CD4-positive, alpha-beta T cell treated with Interleukin-21 for 1 hour (primary cell): Measurements from ENCODE around the gene ARHGEF40.
A peak's percentile ranks its signal among the peaks of the same experiment; 100 is the strongest.

ENCODE experiments used
- DNase-seq: peaks from one replicate; pipeline ENCODE4 v3.0.0-alpha.2; 2020

Gene ARHGEF40

DNA sequence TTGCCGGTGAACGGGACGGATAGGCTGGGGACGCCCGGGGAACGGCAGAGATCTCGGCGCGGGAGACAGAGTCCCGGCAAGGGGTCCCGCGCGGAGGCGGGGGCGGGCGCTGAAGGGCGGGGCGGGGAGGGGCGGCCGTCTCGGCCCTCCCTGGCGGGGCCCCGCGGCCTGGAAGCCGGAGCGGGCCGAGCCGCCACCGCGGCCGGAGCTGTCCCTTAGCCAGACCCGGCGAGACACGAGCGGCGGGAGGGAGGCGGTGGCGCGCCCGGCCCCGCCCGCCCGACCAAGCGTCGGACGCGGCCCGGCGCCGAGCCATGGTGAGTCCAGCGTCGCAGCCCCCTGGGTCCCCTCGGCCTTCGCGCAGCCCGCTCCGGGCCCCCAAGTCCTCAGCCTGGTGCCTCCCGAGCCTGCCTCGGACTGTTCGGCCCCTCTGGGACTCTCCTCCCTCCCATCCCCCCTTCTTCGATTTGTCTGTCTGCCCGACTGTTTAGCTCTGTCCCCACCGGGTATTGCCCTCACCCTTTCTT is at the start of gene ARHGEF40:
ARHGEF40 (plus strand) TSS at position 222 of the 527 bp plus-strand sequence; CDS start at position 315, 93 bp downstream.
- peak; percentile 46 for DNase-seq

DNA sequence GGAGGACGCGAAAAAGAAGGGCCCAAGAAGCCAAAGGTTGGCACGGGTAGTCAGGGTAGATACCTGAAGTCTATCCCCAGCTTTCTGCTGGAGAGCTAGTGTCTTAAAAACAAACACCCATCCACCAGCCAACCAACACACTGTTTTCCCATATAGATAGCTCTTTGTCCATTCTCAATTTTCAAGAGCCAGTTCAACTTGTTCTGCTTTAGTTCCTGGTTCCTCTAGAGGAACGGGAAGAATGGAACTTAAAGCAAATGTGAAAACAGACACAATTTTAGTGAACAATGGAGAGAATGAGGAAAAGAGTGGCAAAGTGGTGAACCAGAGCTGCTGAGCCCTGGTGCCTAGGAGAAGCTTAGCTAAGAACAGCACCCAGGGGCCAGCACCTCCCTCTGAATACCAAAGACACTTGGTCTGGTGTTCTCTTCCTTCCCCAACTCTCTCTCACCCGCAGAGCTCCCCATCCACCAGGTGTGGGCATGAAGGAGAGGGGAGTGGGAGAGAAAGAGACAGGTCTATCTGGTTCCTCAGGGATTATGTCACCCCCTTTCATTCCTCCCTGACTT is 49.0 kb upstream of the ARHGEF40 start:
- DNase-seq, result no peak

DNA sequence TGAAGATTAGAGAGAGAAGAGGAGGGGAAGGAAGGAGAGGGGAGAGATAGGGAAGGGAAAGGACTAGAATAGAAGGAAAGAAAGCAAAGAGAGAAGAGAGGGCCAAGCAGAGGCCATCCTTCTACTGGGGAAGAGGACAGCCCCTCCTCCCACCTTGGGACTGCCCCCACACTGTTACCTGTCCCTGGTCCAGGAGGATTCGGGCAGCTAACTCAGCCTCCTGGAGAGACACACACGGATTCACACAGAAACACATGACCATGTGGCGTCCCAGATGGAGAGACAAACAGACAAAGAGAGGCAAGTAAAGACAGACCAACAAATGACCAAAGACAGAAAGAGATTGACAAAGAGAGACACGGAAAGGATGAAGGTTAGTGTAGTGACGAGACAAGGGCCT is 47.4 kb upstream of the ARHGEF40 start:
- DNase-seq, result no peak

DNA sequence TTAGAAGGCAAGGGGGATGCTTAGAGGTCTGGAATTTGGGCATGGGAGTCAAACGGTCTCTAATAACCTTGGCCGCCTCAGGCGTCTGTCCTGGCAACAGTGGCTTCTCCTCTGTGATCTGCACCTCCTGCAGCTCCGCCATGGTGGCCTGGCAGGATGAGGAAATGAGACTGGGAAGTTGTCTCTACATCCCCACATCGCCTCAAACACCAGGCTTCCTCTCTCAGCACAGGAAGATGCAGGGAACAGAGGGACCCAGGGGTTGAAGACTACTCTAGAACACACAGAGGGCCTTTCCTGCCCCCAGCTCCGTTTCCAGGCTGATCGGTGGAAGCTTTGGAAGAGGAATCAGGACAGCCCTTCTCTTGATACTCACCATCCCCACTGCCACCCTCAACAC is 46.9 kb upstream of the ARHGEF40 start:
- DNase-seq, result no peak

DNA sequence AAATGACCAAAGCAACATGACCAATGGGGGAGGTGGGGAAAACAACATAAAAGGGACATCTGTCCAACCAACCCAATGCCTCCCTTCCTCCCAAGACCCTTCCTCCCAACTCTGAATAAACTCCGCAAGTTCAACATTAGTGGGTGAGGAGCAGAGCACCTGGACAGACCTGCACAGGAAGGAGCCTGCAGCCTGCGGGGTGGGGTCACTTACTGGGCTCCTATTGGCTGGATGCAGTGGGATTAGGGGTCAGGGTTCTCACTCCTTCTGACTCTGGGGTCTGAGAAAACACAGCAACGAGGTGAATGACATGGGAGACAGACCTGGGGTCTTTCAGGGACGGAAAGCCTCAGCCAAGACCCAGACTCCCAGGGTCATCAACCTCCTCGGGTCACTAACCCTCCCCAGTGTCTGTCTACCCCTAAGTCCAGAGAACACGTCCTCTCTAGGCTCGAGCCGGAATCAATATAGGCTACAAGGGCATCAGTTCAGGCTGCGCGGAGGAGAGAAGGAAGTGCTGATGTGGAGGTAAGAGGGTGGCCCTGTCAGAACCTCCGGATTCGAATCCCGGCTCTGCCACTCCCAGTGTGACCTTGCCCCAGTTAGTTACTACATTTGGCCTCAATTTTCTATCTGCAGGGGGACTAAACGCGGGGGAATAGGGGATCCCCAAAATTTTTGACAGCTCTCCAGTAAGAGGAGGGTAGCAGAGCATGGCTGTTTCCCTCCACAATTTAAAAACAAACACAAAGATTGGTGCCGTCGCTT is 46.1 kb upstream of the ARHGEF40 start:
- peak; percentile 12 for DNase-seq

DNA sequence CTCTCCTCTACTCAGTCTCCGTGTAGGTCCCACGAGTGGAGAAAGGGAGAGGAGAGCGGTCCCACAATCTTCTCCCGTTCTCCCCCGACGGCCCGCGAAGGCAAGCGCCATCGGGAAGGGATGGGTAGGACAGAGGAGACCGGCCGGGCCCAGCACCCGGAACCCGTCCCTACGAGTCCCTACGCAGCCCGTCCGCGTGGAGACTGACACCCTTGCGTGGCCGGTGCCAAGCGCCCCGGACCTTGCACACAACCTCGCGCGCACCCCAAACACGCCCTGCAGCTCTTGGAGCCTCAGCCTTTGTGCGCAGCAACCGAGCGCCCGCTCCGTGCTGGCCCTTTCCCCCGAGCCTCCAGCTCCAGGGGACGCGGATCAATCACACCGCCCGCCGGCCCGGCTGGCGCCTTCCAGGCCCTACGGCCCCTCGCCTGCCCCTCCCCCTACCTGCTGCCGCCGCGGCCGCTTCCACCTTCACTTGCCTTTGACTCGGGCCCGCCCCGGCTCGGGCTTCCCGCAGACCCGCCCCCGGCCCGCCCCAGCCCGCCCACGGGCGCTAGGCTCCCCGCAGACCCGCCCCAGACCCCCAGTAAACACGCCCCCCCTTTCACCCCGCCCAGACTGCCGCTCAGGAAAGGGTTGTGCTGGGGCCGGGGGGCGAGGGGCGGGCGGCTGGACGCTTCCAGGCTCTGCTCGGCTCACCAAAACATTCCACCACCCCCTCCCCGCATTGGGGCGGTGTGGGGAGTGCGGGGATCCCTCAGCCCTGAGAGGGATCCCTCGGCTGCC is 45.3 kb upstream of the ARHGEF40 start, which contains the start of gene NDRG2:
NDRG2 (minus strand) TSS at position 477 of the 786 bp plus-strand sequence. CDS start 1,746 bp downstream, outside the sequence.
- DNase-seq, result peak; percentile 84

DNA sequence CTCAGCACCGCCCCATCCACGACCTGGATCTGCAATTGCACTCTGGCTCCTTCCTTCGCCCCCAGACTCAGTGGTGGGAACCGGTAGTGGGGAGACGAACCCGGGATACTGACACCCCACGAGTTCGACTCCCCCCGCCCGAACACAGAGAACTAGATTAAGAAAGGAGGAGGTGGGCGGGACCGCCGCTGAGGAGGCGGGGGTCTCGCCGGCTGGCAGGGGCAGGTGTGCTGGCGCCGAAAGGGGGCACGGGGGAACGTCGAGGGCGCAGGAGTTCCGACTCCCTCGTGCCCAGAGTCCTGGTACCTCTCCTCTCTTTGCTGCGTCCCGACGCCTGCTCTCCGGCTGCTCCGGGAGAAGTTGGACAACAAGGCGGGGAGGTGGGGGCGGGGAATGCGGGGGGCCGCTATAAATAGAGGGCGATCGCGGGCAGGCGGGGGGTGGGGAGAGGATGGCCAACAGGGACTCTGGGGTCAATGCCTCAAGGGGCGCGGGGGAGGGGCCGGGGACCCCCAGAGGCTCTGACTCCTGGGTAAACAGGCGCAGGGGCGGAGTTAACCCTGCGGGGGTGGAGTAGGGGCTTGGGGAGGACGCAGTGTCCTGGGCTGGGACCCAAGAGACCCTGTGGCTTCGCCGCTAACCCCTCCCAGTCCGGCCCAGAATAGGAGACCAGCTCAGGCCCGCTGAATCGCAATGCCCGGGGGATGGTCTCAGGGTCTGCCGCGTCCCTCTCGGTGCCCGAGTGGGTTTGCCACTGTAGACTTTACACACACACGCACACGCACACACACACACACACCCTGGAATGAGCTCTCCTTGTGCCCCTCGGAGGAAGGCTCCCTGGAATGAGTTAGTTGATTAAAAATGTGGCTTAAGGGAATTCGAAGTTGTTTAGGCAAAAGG is 44.5 kb upstream of the ARHGEF40 start:
- no peak for DNase-seq

DNA sequence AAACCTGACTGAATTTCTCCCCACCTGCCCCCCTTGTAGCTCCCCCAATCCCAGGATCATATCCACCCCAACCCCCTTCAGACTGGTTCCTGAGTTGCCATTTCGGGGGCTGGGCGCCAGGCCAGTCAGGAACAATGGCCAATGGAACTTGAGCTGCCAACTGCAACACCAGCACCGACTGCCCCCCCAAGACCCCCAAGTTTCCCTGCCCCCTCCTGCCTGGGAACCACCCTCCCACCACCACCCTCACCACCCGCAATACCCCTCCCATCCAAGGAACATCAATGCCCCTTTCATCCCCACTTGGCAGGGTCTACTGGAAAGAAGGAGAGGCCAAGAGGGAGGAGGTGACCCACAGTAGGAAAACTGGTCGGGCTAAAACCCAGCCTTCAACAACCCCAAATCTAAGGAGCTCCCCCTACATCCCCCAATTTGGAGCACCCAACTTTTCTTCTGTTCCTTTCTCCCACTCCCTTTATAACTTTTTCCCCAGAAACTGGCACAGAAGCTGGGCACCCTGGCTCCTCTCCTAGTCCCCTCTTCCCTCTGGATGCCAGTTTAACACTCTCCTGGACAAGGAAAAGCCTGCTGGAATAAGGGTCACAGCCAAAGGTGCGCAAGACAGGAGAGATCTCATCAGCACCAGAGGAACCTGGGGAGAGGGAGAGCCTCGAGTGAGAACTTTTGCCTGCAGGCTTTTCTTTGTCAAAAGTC is 43.7 kb upstream of the ARHGEF40 start:
- DNase-seq, result no peak

DNA sequence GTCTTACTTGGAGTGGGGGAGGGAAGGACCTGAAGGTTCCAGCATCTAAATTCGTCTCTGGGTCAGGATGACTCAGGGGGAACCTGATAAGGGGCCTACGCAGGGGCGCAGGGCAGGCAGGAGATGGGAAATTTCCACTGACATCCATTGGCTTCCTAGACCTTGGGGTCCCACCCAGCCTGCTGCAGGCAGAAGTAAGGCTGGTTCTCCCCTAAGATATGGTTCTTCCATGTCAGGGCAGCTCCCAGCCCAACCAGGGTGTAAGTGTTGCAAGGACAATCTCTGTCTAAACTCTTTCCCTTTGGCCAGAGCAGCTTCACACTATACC is 43.2 kb upstream of the ARHGEF40 start:
- DNase-seq, result no peak

DNA sequence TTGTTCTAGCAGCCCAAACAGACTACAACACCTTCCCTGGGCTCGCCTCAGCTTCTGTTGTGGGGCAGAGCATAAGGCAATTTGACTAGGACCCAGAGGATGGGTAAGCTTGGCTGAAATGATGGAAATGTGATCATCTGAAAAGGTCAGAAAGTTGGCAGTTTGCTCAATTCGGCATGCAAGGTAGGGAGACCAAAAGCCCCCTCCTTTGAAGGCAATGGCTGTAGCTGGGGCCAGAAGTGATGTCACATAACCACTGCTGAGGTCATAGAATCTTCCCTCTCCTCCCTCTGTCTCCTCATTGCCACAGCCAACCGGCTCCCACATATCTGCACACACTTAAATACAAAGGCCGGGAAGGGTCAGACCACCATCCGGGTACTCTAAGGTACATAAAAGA is 40.2 kb upstream of the ARHGEF40 start, which contains the start of gene TPPP2:
TPPP2 (plus strand) TSS at position 301 of the 400 bp plus-strand sequence. CDS start 365 bp downstream, outside the sequence.
- no peak for DNase-seq

DNA sequence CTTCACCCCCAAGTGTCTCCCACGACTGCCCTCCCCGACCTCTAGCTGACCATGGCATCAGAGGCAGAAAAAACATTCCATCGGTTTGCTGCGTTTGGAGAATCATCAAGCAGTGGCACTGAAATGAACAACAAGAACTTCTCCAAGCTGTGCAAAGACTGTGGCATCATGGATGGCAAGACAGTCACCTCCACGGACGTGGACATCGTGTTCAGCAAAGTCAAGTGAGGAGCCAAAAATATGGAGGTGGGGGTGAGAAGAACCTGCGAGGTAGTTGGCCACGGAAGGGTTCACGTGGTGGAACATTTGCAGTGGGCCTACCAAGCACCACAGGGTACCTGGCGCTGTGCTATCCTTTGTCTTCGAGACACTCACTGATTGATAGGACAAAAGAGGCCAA is 39.6 kb upstream of the ARHGEF40 start:
- no peak for DNase-seq

DNA sequence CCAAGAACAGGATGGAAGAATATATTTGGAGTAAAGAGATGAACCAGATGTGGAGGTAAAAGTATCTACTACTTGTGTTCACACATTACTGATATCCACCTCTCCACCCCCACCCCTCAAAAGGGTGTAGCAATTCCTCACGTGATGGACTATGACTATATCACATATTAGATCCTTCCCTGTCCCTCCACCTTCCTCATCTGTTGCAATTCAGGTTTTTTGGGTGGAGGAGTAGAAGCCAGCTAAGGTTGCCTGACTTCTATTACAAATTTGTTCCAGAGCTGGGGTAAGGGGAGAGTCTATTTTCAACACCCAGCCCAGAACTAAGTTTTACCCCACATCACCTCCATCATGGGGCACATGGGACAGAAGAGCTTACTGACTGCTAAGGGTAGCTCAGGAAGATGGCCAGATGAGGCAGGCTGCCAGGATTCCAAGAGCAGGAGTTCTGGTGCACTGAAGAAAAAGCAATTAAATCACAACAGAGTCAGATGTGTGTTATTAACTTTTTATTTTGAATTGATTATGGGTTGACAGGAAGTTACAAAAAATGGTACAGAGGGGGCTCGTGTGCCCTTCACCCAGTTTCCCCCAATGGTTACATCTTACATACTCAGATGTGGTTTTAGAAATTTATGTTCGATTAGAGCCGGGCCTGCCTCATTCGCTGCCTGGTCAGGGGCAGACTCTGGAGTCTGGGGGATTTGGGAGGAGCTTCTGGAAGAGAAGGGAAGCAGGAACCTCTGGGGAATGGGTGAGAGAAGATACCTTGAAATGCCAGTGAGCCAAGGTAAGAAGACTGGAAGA is 37.6 kb upstream of the ARHGEF40 start:
- DNase-seq, result no peak

DNA sequence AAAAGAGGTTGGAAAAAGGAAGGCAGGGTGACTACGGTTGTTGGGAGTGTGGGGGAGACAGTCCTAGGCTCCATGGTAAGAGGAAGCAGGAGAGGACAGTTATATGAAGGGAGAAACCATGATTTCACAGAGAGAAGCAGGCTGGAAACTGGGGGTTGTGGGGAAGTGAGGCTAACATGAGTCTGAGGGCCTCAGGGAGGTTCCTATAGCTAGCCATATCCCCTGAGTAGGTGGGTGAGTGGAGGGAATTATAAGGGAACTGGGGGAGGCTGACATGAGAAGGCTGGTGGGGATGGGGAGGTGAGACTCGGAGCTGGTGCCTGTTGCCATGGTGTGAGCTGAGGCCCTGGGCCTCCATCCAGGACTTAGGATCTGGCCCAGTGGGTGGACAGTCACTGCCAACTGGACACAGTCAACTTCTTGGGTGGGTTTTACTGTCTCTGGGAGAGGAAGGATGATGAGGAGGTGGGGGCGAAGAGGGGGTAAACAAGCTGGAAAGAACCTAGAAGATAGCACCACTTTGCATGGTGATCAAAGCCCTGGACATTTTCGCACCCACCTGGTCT is 36.9 kb upstream of the ARHGEF40 start:
- DNase-seq, result no peak

DNA sequence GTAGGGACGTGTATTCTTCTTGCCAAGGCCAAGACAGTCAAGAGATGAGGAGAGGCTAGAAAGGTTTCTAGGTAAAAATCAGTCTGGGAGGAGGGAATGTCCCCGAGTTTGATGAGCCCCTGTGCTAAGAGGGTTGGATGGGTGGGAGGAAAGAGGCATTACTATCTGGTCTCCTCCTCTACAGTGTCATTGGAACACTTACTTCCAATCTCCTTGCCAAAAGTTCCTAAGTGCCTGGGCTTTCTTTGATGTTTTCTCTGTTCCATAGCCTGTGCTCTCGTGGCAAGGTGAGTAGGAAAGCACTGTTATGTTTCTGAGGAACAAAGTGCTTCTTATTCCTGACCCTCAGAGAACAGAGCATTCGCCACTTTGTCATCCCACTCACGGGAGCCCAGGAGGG is 35.4 kb upstream of the ARHGEF40 start, which contains the start of gene RNASE13:
RNASE13 (minus strand) TSS at position 101 of the 400 bp plus-strand sequence. CDS start 519 bp downstream, outside the sequence.
- DNase-seq, result no peak

DNA sequence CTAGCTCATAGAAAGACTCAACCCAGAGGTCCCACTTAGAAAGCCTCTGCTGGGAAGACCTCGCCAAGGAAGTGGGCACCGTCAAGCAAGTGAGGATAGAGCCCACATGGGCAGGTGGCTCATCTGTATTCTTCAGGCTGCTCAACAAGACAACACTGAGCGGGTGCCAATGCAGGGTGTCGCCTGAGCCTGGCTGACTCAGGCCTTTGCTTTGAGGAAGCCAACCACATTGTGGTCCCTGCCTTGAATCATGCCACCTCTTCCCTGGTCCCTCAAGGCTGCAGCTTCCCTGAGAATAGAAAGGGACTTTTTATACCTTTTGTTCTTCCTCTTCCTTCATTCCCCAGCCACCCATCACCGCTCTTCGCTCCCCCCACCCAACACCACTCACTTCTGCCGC is 33.4 kb upstream of the ARHGEF40 start:
- DNase-seq, result no peak

DNA sequence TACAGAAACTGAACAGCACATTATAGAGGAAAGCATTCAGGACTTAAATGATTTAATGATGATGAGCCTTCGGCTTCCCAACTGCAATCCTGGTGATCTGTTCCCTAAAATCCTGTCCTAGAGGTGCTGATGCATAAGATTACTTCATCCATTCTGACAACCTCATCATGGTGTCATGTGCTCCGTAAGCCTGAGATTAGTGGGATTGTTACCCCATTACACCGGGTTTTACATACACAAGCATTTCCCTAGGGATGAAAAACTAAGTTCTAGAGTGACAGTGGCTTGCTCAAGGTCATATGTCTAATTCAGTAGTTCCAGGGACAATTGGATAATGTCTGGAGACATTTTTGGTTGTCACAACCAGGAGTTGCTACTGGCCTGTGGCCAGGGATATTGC is 32.9 kb upstream of the ARHGEF40 start:
- no peak for DNase-seq

DNA sequence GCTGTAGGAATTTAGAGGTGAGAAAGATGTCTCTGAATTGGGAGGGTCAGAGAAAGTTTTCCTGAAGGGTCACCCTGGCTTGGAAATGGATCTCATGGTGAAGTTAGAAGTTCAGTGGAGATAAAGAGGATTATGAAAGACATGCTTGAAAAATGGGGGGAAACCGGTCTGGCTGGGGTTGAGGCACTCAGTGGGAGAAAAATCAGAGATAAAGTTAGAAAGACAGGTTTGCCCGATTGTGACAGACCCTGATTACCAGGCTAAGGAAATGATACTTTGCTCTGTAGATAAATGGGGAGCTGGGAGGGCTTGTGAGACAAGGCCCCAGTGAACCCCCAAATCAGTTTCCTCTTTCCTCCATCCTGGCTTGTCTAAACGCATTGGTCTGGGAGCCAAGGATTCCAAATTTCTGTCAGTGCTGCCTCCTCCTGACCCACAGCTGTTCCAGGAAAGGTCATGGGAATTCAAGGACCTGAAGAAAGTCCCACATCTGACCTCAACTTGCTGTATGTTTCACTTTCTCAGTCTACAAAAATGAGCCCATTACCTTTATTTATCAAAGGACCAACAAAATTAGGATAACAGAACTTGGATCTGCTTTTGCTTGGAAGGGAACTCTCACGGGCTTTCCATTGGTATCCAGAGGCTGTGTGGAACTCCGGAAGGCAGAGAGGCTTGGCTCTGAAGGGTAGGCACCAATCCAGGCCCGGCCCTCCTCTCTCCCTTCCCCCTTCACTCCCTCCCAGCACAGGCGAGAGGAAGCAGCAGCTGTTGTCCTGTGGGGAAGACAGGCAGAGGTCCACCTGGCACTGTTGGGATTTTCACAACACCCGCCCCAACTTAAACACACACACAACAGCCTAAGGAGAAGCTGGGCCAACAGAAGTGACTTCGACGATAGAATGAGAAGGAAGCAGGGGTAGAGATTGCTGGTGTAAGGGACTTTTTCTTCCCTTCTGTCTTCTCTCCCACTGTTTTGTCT is 31.4 kb upstream of the ARHGEF40 start:
- DNase-seq, result no peak

DNA sequence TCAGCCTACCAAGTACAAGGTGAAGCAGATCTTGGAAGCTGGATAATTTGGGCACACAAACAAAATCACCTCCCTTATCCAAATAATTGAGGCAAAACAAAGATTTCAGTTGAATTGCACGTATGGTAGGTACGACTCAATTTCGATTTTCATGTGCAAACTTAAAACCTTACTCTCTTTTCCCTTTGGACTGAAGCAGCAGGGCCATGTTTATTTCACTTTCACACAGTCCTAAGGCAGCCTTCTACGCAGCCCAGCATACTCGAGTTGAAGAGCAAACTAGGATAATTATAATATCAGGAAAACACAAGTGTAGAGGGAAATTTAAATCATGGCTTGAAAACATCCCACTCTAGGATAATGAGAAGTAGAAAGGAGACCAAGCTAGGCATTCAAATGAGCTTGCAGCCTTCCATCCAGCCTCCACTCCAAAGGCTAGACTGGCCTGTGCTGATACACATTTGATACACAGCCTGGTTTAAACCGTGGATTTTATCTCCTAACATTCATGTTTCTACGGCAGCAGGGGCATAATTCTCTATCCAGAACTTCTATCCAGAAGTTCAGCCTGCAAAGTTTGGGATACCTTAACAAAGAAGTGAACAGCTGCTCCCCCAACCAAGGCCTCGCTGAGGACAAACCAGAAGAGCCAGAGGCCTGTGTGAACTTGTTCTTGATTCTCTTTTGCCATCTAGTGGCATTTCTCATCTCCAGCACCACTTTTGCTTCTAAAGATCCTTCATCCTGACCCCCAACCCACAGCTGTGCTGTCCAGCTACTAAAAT is 30.3 kb upstream of the ARHGEF40 start:
- DNase-seq, result peak; percentile 54
